HepG2 (cell line): ENCODE results near the gene PIP5K1A. TPM values are rescaled to one million over a fixed set of nuclear protein-coding genes. Genes with fewer than 3 reads are reported as not detected.
A peak's percentile ranks its signal among the peaks of the same experiment; 100 is the strongest.

ENCODE experiments used
- GZF1 ChIP-seq: sonication (generic); formaldehyde crosslinking; IDR thresholded peaks from 2 replicates; pipeline ENCODE4 v1.5.1; 2020; ENCODE audit warnings: mild to moderate bottlenecking, missing genetic modification reagents
- HCFC1 ChIP-seq: fragments of 150-350 bp; IDR thresholded peaks from 2 replicates; pipeline ENCODE4 v1.6.1; 2014; ENCODE audit warnings: low read depth, low read length
- MATR3 ChIP-seq: sonication (generic); formaldehyde crosslinking; IDR thresholded peaks from 2 replicates; pipeline ENCODE4 v1.4.0; 2020; ENCODE audit warnings: missing genetic modification reagents
- NAIF1 ChIP-seq: sonication (generic); formaldehyde crosslinking; IDR thresholded peaks from 2 replicates; pipeline ENCODE4 v1.5.0; 2020; ENCODE audit warnings: mild to moderate bottlenecking, missing genetic modification reagents, borderline replicate concordance
- NCOA1 ChIP-seq: sonication (generic); formaldehyde crosslinking; IDR thresholded peaks from 2 replicates; pipeline ENCODE4 v1.9.0; 2021; ENCODE audit warnings: missing genetic modification reagents
- RNF2 ChIP-seq: fragments of 450-650 bp; conservative IDR thresholded peaks from 2 replicates; pipeline ENCODE4 v1.6.1; 2016; ENCODE audit warnings: low read depth
- SKIL ChIP-seq: sonication (generic); formaldehyde crosslinking; IDR thresholded peaks from 2 replicates; pipeline ENCODE4 v1.8.0; 2022; ENCODE audit warnings: missing genetic modification reagents, mild to moderate bottlenecking, moderate library complexity, borderline replicate concordance
- XRCC5 ChIP-seq: fragments of 200-400 bp; formaldehyde crosslinking; optimal IDR thresholded peaks from 2 replicates; pipeline ENCODE3; 2017; ENCODE audit warnings: mild to moderate bottlenecking, low read length
- ZBTB34 ChIP-seq: sonication (generic); formaldehyde crosslinking; IDR thresholded peaks from 2 replicates; pipeline ENCODE4 v1.8.0; 2022; ENCODE audit warnings: mild to moderate bottlenecking, missing genetic modification reagents
- ZKSCAN8 ChIP-seq: IDR thresholded peaks from 2 replicates; pipeline ENCODE4 v1.6.1; 2016; ENCODE audit warnings: borderline replicate concordance, missing genetic modification reagents, missing compliant biosample characterization
- ZMYM3 ChIP-seq: sonication (generic); formaldehyde crosslinking; IDR thresholded peaks from 2 replicates; pipeline ENCODE4 v1.5.1; 2020; ENCODE audit warnings: mild to moderate bottlenecking, missing genetic modification reagents
- ZNF407 ChIP-seq: sonication (generic); formaldehyde crosslinking; IDR thresholded peaks from one replicate; pipeline ENCODE4 v1.5.1; 2020; ENCODE audit warnings: mild to moderate bottlenecking, missing genetic modification reagents; ENCODE audit errors: not compliant biosample characterization
- ZNF574 ChIP-seq: sonication (generic); formaldehyde crosslinking; IDR thresholded peaks from 2 replicates; pipeline ENCODE4 v1.4.0; 2020; ENCODE audit warnings: missing genetic modification reagents
- ZNF607 ChIP-seq: sonication (generic); formaldehyde crosslinking; IDR thresholded peaks from 2 replicates; pipeline ENCODE4 v1.5.1; 2020; ENCODE audit warnings: missing genetic modification reagents, mild to moderate bottlenecking, borderline replicate concordance
- polyA plus RNA-seq, 8 experiments: library from polyadenylated mRNA; depleted of rRNA in 3 of 8; stranded (reverse) in 7 of 8; unstranded in 1 of 8; fragments of >200 nt; fragmentation: Illumina TruSeq in 4 of 8; extraction: Trizol in 4 of 8; gene quantifications; 2 replicates each; pipeline versions ENCODE4 v1.2.1 to v1.2.3, GENCODE V29; 2011 to 2016; ENCODE audit warnings: low read depth in 4 of 8, missing spikeins in 1 of 8, mixed read lengths in 1 of 8; ENCODE audit not compliant: insufficient read depth in 1 of 8
- total RNA-seq, 5 experiments: library from RNA; depleted of rRNA; stranded (reverse); fragments of >200 nt; fragmentation: Illumina TruSeq; extraction: Trizol; gene quantifications; 2 replicates each; pipeline ENCODE4 v1.2.3, GENCODE V29; 2016; ENCODE audit warnings: low read depth in 1 of 5

PIP5K1A gene
- total and polyA plus RNA-seq, 2 of the 13 experiments (the other 11 are each of a cell fraction or from before 2014, with no cell fraction given) = 45.3 to 65.1 TPM

GRCh38 chr1:151281225-151281968, 83.0 kb downstream of the PIP5K1A start (continued):
- TF ChIP-seq ZNF407 (CRISPR knock-in tag) = no peak
- no peak for TF ChIP-seq ZBTB34 (CRISPR knock-in tag)
- TF ChIP-seq ZNF607 (CRISPR knock-in tag) = peak; percentile 56; the same call in 1 of the 2 replicates
- TF ChIP-seq RNF2 = peak; percentile 44; the same call in 1 of the 2 replicates
- TF ChIP-seq XRCC5 = no peak
- peak; percentile 92; the same call in 1 of the 2 replicates for TF ChIP-seq NCOA1 (CRISPR knock-in tag)
- no peak; the same call in 1 of the 2 replicates for TF ChIP-seq HCFC1
- no peak for TF ChIP-seq MATR3 (CRISPR knock-in tag)
- no peak for TF ChIP-seq GZF1
- no peak for TF ChIP-seq ZNF574 (CRISPR knock-in tag)
- no peak for TF ChIP-seq ZMYM3 (CRISPR knock-in tag)
- peak; percentile 17; the same call in 1 of the 2 replicates for TF ChIP-seq NAIF1 (CRISPR knock-in tag)
- TF ChIP-seq SKIL = no peak
- no peak for TF ChIP-seq ZKSCAN8 (CRISPR knock-in tag)
